ENCODE results near the gene ZNF594.
"Not testable (repeated sequence)": the region's sequence is repeated elsewhere in the genome, so short reads cannot be mapped to it uniquely, and the experiment has no call there.

Gene ZNF594

DNA sequence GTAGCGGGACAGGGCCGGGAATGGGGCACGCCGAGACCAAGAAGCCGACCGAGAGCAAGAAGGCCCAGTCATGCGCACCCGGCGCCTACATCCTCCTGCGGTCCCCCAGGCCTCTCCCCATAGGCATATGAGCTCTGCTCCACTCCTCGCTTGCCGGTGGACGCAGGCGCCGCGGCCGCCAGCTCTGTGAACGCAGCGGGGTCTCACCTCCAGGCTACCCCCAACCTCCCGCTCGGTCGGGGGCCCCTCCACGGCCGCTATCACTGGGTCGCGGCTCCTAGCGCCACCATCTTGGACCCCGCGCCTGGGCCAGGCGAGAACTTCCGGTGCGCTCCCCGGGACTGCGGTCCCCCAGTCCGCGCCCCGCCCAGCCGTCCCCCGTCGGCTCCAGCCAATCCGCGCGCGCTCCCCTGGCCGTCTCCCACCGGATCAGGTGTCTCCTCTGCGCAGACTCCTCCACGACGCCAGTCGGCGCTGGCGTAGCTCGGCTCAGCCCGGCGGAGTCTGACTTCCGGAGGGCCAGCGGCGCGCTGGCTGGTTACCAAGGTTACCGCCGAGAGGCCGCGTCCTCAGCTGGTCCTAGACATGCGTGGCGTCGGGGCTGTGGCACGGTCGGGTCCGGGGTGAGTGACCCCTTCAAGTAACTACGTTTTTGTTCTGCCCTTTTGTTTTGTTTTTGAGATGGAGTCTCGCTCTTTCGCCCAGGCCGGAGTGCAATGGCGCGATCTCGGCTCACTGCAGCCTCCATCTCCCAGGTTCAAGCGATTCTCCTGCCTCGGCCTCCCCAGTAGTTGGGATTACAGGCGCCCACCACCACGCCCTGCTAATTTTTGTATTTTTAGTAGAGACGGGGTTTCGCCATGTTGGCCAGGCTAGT lies at the start of gene ZNF594:
ZNF594 (minus strand) TSS at position 328 of the 877 bp plus-strand sequence. CDS start 7,612 bp downstream, outside the sequence.
- peak; percentile 74 to 86 for DNase-seq

DNA sequence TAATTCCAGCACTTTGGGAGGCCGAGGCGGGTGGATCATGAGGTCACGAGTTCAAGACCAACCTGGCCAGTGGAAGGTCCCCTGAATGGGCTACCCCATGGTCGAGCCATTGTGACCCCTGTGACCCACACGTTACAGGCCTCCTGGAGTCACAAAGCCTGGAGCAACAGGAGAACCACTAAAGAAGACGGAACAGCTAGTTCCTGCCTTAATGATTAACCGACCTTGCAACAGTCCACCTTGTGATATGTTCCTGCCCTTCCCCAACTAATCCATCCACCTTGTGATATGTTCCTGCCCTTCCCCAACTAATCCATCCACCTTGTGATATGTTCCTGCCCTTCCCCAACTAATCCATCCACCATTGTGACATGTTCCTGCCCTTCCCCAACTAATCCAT lies 48.1 kb upstream of the ZNF594 start:
- not testable (repeated sequence) for DNase-seq

DNA sequence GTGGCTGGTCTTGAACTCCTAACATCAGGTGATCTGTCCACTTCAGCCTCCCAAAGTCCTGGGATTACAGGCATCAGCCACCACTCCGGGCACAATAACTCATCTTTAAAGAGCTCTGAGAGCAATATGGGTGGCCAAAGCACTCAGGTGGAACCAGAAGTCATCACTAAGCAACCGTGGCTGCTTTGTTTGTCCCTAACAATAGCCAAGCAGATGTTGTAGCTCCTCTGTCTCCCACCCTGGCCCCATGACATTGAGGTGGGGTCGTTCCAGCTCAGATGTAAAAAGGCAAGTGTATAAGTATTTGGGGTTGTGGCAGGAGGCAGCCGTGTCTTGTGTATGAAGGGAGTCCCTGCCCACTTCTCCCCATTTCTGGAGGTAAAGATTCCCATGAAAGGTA lies 46.7 kb upstream of the ZNF594 start:
- DNase-seq, result no peak

DNA sequence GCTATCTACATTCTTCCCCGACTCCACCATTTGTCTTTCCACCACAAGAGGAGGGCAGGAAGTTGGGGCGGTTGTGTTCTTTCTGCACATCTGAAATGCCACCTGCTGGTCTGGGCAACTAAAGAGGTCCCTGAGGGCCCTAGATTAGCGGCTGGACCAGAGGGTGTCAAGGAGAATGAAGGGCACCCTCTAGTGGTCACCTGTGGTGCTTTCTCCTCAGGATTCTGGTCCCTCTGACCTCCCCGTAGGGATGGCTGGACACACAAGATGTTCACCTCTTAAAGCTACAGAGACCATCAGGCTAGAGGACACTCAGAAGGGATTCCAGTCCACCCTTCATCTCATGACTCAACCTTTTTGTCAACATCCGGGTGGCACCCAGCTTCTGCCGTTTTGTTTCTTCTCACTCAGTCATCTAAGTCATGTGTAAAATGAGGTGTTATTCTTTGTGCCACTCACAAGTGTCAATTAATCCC lies 45.9 kb upstream of the ZNF594 start:
- peak; percentile 36 to 74 for DNase-seq

DNA sequence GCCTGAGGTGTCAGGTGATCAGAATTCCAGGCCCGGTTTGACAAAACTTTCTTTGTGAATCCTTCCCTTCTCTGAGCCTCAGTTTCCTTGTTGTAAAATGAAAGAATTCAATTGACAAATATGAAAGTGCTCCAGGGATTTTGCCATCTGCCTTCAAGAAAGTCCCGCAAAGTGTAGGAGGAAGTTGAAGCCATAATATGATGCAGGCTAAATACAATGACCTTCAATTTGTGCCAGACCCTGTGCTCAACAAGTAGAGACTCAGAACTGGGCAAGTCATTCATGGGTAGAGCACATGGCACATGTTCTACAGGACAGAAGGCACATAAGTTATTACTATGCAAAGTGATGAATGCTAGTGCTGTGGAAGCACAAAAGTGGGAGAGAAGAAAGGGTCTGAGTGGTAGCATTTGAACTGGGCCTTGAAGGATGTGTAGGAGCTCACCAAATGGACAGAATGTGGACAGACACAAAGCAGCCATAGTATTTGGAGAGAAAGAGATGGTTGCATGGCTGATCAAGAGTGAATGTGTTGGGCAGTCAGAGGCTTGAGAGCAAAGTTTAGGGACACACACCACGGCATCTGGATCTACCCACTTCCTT lies 45.4 kb upstream of the ZNF594 start:
- no peak for DNase-seq

DNA sequence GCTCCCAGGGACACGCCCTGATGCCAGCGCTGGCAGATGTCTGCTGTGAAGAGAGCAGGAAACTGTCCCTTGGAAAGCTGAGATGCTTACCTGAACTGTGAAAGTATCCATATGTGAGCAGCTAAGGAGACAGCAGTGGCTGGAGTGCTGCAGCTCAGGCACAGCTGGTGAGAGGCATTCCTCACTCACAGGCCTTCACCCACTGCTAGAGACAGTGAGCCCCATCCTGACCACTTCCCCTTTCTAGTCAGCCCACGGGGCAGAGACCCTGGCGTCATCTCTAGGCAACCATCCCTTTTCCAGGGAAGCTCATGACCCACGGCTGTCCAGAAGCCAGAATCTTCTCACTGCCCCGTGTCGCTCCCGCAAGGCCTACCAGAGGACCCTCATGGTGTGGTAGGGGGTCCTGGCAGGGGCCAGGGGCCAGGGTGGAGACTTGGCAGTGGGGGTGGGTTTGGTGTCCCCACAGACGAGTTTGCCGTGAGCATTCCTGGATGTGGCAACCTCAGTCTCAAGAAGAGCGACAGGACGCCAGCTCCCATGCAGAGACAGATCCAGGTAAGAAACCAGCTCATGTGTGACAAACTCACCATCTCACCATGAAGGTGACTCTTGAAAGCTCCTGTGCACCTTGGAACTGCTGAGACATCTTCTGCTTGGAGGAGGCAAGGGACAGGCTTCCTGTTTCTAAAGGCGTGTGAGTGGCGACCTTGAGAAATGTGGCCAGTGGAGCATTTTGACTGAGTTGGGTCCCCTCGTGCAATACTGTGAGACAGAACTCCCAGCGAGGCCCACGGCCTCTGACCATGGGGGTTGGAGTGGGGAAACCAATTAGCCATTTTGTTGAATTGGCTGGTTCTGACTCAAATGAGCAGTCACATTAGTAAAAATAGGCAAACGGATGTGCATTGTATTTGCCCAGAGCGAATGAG lies 43.2 kb upstream of the ZNF594 start, which contains the start of gene SCIMP:
SCIMP (minus strand) TSS at position 216 of the 932 bp plus-strand sequence; CDS start at position 111, 105 bp downstream.
- no peak for DNase-seq

DNA sequence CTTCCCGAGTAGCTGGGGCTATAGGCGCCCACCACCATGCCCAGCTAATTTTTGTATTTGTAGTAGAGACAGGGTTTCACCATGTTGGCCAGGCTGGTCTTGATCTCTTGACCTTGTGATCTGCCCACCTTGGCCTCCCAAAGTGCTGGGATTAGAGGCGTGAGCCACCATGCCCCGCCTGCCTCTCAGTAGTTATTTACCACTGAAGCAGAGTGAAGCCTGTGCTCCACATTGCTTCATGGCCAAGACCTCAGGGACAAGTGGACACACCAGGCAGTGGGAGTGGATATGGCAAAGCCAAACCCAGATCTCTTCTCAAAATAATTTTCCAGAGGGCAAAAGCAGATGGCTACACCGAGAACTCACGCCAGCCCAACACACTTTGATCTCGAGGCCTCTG lies 41.8 kb upstream of the ZNF594 start:
- not testable (repeated sequence) for DNase-seq

DNA sequence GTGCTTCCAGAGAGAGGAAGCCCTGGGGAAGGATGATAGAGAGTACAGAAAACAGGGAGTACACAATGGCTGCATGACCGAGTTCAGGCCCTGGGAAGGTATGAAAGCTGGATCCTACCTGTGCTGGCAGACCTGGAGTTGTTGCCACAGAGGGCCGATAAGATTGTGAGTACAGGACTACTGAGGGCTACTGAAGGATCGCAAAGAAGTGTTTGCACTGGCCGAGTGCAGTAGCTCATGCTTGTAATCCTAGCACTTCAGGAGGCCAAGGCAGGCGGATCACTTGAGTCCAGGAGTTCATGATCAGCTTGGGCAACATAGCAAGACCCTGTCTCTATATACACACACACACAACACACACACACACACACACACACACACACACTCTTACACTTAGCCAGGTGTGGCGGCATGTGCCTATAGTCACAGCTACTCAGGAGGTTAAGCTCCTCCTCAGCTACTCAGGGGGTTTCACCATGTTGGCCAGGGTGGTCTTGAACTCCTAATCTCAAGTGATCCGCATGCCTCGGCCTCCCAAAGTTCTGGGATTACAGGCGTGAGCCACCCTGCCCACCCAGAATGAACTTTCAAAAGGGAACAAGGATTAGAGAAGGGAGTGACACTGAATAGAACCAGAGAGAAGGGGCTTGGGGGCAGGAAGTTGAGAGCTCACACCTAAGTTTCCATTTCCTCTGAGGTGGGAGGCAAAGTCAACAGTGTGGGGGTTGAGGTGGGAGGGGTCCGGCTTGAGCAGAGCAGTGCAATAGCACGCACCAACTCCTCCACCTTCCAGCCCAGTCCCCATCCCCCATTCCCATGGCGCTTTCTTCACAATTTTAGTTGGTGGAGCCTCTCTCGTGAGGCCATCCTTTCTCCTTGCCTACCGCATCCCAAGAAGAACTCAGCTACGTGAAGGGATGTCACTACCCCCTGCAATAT lies 35.5 kb upstream of the ZNF594 start:
- DNase-seq, result no peak

DNA sequence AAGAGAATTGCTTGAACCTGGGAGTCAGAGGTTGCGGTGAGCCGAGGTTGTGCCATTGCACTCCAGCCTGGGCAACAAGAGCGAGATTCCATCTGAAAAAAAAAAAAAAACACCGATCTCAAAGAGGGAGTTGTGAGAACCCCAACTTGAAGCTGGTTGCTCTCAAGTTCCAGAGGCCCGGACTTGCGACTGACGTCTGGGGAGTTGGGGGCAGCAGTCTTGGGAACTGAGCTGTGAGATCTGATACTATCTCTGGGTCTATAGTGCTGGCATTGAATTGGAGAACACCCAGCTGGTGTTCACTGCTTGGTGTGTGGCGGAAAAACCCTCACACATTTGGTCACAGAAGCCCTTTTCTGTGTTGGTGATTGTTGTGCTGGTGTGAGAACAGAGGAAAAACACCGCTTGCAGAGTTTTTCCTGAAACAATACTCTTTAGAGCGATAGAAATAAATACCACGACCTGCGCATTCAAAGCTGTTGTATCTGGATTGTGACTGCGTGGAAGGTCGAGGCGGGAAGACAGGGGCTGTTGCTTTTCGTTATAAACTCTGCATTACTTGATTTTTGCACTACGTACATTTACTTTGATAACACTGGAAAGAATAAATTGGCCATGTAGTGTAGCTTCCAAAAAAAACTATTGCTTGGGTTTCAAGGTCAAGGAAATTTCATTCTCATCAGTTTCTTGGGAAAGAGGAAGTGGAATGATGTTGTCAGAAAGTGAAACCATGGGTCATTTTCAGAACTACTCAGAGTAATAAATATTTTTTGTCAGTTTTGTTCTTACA lies 34.2 kb upstream of the ZNF594 start:
- no peak for DNase-seq

DNA sequence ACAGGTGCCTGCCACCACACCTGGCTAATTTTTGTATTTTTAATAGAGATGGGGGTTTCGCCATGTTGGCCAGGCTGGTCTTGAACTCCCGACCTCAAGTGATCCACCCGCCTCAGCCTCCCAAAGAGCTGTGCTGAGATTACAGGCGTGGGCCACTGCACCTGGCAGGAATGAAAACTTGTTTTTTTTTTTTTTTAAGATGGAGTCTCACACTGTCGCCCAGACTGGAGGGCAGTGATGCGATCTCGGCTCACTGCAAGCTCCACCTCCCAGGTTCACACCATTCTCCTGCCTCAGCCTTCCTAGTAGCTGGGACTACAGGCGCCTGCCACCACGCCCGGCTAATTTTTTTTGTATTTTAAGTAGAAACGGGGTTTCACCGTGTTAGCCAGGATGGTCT lies 30.2 kb upstream of the ZNF594 start:
- DNase-seq, result not testable (repeated sequence)

DNA sequence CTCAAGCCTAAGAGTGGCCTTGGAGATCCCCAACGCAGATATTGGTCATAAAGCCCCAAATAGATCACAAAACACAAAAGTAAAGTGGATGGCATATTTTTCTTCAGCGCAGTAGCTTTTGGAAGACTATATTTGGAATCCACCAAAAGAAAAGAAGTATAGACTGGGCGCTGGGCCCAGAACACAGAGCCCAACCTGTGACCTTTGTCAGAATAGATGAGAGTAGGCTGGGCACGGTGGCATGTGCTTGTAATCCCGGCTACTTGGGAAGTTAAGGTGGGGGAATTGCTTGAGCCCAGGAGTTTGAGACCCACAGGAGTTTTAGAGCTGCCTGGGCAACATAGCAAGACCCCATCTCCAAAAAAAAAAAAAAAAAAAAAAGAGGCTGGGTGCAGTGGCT lies 28.4 kb upstream of the ZNF594 start:
- DNase-seq, result no peak

DNA sequence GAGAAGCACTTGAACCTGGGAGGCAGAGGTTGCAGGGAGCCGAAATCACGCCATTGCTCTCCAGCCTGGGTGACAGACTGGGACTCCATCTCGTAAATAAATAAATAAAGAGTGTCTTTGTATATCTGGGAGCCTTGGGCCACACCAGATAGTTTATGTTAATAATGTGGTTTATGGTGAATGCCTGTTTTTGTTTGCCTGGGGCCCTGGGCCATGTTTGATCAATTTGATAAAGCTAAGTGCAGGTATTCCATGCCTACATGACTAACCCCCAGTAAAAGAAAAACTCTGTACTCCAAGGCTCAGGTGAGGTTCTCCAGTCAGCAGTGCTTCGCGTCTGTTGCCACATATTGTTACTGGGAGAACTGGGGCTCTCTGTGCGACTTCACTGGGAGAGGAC lies 27.9 kb upstream of the ZNF594 start:
- no peak for DNase-seq

DNA sequence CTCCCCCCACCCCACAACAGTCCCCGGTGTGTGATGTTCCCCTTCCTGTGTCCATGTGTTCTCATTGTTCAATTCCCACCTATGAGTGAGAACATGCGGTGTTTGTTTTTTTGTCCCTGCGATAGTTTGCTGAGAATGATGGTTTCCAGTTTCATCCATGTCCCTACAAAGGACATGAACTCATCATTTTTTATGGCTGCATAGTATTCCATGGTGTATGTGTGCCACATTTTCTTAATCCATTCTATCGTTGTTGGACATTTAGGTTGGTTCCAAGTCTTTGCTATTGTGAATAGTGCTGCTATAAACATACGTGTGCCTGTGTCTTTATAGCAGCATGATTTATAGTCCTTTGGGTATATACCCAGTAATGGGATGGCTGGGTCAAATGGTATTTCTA lies 25.9 kb upstream of the ZNF594 start:
- not testable (repeated sequence) for DNase-seq

DNA sequence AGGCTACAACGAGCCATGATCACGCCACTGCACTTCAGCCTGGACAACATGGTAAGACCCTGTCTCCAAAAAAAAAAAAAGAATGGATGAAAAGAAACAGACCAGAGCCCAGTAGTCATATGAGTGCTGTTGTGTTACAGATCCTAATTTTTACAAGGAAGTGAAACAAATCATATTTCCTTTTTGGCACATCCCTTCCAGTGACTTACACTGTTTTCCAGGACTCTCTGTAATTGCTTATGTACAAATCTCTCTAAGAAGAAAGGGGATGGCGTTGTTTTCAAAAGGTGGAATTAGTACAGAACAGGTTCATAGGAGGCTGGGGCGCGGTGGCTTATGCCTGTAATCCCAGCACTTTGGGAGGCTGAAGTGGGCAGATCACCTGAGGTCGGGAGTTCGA lies 19.8 kb upstream of the ZNF594 start:
- DNase-seq, result no peak

DNA sequence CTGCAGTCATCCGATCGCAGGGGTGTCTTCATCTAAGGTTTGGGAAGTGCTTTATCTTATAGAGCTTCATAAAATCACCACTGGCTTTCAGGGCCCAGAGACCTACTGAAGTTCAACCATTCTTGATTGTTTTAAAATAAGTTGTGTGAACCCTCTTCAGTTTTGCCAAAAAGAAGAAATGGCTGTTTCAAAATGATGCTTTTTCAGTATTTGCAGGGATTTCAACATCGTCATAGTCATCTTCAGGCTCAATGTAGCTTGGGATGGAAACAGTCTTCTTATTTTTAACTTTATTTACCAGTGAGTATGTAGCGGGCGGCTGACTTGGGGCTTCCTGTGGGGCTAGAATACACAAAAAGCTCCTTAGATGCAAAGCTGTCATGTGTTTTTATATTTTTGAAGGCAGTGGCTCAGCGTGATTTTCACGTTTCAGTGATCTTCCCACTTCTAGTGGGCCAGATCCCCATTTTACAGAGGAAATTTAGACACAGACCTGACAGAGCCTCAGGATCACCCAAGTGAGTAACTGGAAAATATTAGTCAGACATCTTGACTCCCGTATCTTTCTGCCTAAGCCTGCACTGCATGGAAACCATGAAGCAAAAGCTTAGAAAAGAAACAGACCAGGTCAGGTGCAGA lies 19.1 kb upstream of the ZNF594 start:
- no peak for DNase-seq

DNA sequence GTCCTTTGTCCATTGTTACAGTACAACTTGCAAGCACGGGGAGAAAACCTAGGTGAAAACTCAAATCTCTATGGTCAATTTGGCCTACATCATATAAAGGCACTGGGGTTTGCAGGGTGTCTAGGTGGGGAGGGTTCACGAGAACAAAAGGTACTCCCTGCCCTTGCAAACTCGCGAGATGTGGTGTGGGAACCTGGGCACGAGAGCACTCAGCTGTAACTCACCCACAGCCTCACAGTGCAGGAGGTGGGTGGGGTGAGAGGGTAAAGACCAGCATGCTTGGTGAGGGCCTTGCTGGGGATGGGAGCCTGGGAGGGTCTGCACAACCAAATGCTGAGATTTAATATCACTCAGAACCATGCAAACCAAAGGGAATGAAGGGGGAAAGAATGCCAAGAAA lies 18.4 kb upstream of the ZNF594 start:
- DNase-seq, result no peak

DNA sequence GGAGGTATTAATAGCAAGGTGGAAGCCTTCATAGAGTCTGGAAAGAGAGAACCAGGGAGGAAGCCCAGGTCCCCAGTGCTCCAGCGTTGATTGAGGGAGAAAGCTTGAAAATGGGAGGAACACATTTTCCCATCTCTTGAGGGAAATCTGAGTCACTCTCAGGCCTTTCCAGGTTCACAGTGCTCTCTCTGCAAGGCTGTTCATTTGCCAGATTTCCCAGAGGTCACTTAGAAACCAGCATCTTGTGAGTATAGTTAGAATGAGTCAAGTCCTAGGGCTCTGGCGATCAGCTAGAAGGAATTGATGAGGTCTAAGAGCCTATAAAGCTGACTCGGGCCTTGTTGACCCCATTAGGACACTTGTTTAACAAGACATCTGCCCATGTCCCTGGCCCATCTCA lies 17.7 kb upstream of the ZNF594 start:
- no peak for DNase-seq

DNA sequence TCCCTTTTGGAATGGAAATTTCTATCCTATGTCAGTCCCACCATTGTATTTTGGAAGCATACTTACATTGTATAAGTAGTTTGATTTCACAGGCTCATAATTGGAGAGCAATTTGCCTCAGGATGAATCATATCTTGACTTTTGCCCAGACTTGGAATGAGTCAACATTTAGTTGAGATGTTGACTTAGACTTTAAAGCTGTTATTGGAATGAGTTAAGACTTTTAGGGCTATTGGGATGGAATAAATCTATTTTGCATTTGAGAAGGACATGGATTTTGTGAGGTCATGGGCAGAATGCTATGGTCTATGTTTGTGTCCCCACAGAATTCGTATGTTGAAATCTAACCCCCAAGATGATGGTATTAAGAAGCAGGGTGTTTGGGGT lies 12.2 kb upstream of the ZNF594 start:
- no peak for DNase-seq

DNA sequence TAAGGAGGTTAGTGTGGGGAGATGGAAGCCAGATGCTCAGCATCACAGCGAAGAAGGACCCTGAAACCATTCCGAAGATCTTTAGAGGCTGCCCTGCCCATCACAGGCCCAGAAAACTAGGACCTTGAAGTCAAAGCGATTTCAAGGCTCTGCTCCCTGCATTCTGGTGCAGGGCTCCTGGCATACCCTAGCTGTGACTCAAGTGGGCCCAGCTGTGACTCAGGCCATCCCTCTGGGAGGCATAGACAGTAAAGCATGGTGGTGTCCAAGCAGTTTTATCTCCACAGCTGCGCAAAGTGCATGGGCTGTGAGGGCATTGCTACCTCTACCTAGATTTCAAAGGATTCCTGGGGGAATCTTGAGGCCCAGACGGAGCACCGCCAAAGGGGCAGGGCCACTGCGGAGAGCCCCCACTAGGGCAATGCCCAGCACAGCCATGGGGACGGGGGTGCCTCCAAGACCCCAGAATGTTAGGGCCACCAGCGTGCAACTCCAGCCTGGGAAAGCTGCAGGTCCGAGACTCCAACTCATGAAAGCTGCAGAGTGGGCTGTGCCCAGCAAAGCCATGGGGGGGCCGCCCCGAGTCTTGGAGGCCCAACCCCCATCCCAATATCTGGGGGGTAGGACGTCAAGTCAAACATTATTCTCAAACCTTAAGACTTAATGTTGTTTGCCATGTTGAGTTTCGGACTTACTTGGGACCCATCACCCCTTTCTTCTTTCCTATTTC lies 11.7 kb upstream of the ZNF594 start:
- DNase-seq, result no peak

DNA sequence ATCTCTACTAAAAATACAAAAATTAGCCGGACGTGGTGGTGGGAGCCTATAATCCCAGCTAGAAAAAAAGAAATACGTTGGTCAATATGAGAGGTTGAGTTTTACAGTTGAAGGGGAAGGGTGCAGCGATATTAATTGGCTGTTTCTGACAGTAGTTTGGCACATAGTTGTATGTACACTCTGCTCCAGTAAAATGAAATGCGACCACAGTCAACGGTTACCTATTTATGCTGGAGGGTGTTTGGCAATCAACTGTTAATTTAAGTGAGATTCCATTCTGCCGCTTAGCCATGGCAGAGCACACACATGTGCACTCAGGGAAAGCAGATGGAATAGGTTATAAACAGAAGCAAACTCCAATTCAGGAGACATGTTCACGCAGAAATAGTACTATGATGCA lies 9.3 kb upstream of the ZNF594 start:
- no peak for DNase-seq

Data from SW 1271 (cell line).